ENCODE results near the gene SPEM3. TPM values are rescaled to one million over a fixed set of nuclear protein-coding genes. Genes with fewer than 3 reads are reported as not detected.
"Not testable (repeated sequence)": the region's sequence is repeated elsewhere in the genome, so short reads cannot be mapped to it uniquely, and the experiment has no call there.

Gene SPEM3
- polyA plus RNA-seq, 1 donor = not detected

DNA sequence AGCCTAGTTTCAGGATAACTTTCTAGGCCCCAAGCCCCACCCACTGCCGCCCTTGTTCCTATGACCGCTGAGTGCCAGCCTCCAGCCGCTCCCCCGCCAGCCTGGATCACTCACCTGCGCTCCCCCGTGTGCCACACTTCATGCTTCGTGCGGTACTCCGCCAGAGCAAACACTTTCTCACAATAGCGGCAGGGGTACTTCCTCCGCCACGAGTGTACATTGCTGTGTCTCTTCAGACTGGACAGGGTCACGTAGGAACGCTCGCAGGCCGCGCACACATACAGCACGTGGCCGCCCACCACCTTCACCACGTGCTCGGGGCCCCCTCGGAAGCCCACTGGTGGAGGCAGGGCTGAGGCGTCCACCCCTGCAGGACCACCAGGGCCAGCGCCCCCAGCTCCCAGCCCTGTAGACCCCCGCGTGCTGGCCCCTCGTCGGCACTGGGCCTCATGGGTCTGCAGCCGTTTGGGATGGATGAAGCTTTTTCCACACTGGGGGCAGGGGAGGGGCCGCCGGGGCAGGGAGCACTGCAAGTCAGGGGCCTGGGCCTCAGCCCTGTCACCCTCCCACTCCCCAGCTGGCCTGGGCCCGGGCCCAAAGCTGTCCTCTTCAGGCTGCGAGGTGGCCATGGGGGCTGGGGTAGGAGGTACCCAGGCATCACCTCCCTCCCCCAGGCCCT lies 37.1 kb downstream of the SPEM3 start:
- Histone ChIP-seq H3K4me1 (ENCODE audit: control insufficient read depth, insufficient read depth, low read length) (no peaks in the 10 kb centered on the region), H3K4me3 (ENCODE audit: low read length) (no peak overlapping the region), H3K36me3 (ENCODE audit: control insufficient read depth, insufficient read depth, low read length) (peaks cover 70% of the 10 kb centered on the region), H3K27me3 (ENCODE audit: control insufficient read depth, insufficient read depth, low read length) (no peaks in the 10 kb centered on the region), H3K9me3 (ENCODE audit: control insufficient read depth, low read depth, low read length) (no peaks in the 10 kb centered on the region), H3K27ac (ENCODE audit: low read length) (no peak overlapping the region)
- no peak for DNase-seq
- no CpG with 5 or more reads among the region's 33 CpGs for WGBS (ENCODE audit: insufficient coverage, low lambda C conversion rate)

DNA sequence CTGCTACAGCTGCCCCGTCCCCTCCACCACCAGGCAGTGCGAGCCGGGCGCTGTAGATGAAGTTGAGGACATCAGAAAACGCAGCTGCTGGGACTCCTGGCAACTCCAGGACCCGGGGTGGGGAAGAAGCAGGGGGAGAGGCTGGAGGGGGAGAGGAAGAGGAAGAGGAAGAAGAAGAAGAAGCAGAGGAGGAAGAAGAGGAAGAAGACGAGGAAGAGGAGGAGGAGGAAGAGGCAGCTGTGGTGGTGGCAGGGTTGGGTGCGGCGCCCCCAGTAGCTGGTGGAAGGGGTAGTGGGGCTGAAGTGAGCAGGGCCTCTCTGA lies 37.6 kb downstream of the SPEM3 start:
- Histone ChIP-seq H3K9me3 (ENCODE audit: control insufficient read depth, low read depth, low read length) (no peaks in the 10 kb centered on the region), H3K27ac (ENCODE audit: low read length) (no peak overlapping the region), H3K4me1 (ENCODE audit: control insufficient read depth, insufficient read depth, low read length) (no peaks in the 10 kb centered on the region), H3K27me3 (ENCODE audit: control insufficient read depth, insufficient read depth, low read length) (no peaks in the 10 kb centered on the region), H3K4me3 (ENCODE audit: low read length) (no peak overlapping the region), H3K36me3 (ENCODE audit: control insufficient read depth, insufficient read depth, low read length) (peaks cover 65% of the 10 kb centered on the region)
- WGBS (ENCODE audit: insufficient coverage, low lambda C conversion rate) = 100% methylated on average over 1 of the region's 9 CpGs
- DNase-seq = no peak

DNA sequence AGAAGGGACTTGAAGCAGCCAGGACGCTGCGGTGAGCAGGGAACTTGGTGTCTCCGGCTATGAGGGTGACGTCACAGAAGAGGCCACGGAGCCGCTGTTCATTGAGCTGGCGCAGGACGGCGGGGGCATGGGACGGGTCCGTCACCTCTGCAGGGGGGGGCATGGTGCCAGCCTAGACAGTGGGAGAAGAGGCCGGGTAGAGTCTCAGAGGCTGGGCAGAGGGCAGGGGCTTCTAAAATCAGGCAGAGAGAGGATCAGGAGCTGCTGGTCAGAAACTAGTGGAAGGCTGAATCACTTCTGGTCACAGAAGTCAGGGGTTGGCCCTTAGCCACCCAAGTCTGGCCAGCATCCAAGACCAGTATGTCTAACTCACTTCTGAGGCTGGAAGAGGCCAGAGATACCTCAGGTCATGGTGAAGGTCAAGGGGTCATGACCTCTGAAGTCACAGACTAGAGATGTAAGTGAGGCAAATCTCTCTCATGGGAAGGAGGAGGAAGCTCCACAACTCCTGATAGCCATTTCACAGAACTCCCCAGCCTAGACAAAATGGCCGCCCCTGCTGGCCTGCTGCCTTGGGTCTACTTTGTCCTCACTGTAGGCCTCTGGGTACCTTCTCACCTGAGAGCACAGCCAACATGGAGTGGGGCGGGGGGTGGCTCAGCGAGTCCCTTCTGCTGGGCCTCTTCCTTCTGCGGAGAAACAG lies 38.1 kb downstream of the SPEM3 start:
- Histone ChIP-seq H3K27me3 (ENCODE audit: control insufficient read depth, insufficient read depth, low read length) (no peaks in the 10 kb centered on the region), H3K4me1 (ENCODE audit: control insufficient read depth, insufficient read depth, low read length) (no peaks in the 10 kb centered on the region), H3K4me3 (ENCODE audit: low read length) (no peak overlapping the region), H3K27ac (ENCODE audit: low read length) (no peak overlapping the region), H3K36me3 (ENCODE audit: control insufficient read depth, insufficient read depth, low read length) (peaks cover 61% of the 10 kb centered on the region), H3K9me3 (ENCODE audit: control insufficient read depth, low read depth, low read length) (no peaks in the 10 kb centered on the region)
- WGBS (ENCODE audit: insufficient coverage, low lambda C conversion rate) = no CpG with 5 or more reads among the region's 16 CpGs
- DNase-seq = no peak

DNA sequence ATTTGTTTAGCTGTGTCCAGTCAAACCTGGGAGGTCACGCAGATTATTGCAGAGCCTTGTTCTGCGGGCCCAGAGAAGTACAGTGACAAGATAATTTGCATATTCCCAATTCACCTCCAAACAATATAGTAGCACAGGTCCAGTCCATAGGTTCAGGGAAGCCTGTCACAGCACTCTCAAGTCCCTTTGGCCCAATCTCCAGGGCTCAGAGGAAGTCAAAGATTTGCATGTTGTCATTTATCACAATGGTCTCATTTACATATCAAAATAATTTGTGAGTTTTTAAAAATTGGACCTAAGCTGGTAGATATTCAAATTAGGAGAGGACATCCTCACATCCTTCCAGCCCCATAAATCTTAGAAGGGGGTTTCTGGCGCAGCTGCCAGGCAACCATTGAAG lies 38.8 kb downstream of the SPEM3 start:
- no CpG with 5 or more reads among the region's 3 CpGs for WGBS (ENCODE audit: insufficient coverage, low lambda C conversion rate)

DNA sequence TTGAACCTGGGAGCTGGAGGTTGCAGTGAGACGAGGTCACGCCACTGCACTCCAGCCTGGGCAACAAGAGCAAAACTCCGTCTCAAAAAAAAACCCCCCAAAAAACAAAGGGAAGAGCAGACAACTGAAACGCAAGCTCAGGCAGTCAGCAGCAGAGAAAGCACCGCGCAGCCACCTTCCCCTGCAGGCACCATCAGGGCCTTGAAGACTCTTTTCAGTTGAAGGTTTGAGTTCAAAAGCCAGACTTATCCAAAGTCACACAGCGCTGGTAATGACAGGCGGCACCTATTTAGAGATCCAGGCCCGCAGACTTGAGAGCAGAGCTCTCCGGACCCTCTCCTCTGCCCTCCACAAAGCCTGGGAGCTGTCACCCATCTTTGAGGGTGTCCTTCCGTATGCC lies 39.6 kb downstream of the SPEM3 start:
- DNase-seq = no peak
- Histone ChIP-seq H3K36me3 (ENCODE audit: control insufficient read depth, insufficient read depth, low read length) (peaks cover 46% of the 10 kb centered on the region), H3K4me1 (ENCODE audit: control insufficient read depth, insufficient read depth, low read length) (no peaks in the 10 kb centered on the region), H3K27me3 (ENCODE audit: control insufficient read depth, insufficient read depth, low read length) (no peaks in the 10 kb centered on the region), H3K9me3 (ENCODE audit: control insufficient read depth, low read depth, low read length) (no peaks in the 10 kb centered on the region), H3K4me3 (ENCODE audit: low read length) (no peak overlapping the region), H3K27ac (ENCODE audit: low read length) (no peak overlapping the region)
- no CpG with 5 or more reads among the region's 11 CpGs for WGBS (ENCODE audit: insufficient coverage, low lambda C conversion rate)

More for the DNA sequence above, 38.8 kb downstream of the SPEM3 start:
- Histone ChIP-seq H3K9me3 (ENCODE audit: control insufficient read depth, low read depth, low read length) (no peaks in the 10 kb centered on the region), H3K4me3 (ENCODE audit: low read length) (no peak overlapping the region), H3K27me3 (ENCODE audit: control insufficient read depth, insufficient read depth, low read length) (no peaks in the 10 kb centered on the region), H3K36me3 (ENCODE audit: control insufficient read depth, insufficient read depth, low read length) (peaks cover 54% of the 10 kb centered on the region), H3K27ac (ENCODE audit: low read length) (no peak overlapping the region), H3K4me1 (ENCODE audit: control insufficient read depth, insufficient read depth, low read length) (no peaks in the 10 kb centered on the region)
- DNase-seq = no peak

DNA sequence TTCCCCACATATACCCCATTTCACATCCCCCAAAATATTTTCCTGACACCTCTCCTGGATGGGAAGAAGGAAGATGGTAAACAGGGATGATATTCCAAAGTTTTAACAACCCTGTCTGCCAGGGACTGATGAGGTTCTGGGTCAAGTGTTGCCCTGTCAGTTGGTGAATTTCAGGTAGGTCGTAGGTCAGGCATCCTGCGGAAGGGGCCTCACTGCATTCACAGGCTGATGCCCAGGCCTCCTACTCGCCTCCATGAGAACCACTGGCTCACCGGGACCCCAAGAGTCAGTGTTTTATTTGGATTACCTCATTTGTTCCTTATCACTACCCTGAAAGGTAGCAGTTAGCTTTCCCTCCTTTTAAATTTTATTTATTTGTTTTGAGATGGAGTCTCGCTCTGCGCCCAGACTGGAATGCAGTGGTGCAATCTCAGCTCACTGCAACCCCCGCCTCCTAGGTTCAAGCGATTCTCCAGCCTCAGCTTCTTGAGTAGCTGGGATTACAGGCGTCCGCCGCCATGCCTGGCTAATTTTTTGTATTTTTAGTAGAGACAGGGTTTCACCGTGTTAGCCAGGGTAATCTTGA lies 40.2 kb downstream of the SPEM3 start:
- Histone ChIP-seq H3K27ac (ENCODE audit: low read length) (no peak overlapping the region), H3K9me3 (ENCODE audit: control insufficient read depth, low read depth, low read length) (no peaks in the 10 kb centered on the region), H3K4me1 (ENCODE audit: control insufficient read depth, insufficient read depth, low read length) (no peaks in the 10 kb centered on the region), H3K36me3 (ENCODE audit: control insufficient read depth, insufficient read depth, low read length) (peaks cover 40% of the 10 kb centered on the region), H3K4me3 (ENCODE audit: low read length) (no peak overlapping the region), H3K27me3 (ENCODE audit: control insufficient read depth, insufficient read depth, low read length) (no peaks in the 10 kb centered on the region)
- WGBS (ENCODE audit: insufficient coverage, low lambda C conversion rate) = 92% methylated on average over 2 of the region's 12 CpGs
- DNase-seq = no peak

DNA sequence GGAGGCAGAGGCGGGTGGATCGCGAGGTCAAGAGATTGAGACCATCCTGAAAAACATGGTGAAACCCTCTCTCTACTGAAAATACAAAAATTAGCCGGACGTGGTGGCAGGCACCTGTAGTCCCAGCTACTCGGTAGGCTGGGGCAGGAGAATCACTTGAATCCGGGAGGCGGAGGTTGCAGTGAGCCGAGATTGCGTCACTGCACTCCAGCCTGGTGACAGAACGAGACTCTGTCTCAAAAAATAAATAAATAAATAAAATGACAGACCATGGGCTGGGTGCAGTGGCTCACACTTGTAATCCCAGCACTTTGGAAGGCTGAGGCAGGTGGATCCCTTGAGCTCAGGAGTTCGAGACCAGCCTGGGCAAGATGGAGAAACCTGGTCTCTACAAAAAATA lies 41.2 kb downstream of the SPEM3 start:
- peaks cover 38% of the 10 kb centered on the region for H3K36me3 ChIP-seq (ENCODE audit: control insufficient read depth, insufficient read depth, low read length)
- not testable (repeated sequence) for DNase-seq; H3K9me3 ChIP-seq (ENCODE audit: control insufficient read depth, low read depth, low read length); H3K4me1 ChIP-seq (ENCODE audit: control insufficient read depth, insufficient read depth, low read length); H3K27me3 ChIP-seq (ENCODE audit: control insufficient read depth, insufficient read depth, low read length); H3K4me3 ChIP-seq (ENCODE audit: low read length); H3K27ac ChIP-seq (ENCODE audit: low read length)
- 83% methylated on average over 2 of the region's 12 CpGs for WGBS (ENCODE audit: insufficient coverage, low lambda C conversion rate)

DNA sequence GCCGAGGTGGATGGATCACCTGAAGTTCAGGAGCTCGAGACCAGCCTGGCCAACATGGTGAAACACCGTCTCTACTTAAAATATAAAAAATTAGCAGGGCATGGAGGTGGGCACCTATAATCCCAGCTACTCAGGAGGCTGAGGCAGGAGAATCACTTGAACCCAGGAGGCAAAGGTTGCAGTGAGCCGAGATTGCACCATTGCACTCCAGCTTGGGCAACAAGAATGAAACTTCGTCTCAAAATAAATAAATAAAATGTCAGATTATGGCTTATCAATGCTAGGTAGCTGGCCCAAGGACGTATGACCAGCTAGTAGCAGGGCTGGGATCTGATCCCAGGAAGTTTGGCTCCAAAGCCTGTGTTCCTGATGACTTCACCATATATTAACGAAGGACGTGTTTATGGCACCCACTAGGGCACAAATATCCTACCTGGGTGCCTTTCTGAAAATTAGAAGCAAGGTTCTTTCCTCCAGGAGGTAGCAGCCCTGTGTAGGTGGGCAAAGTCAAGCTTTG lies 41.9 kb downstream of the SPEM3 start:
- H3K4me1 ChIP-seq (ENCODE audit: control insufficient read depth, insufficient read depth, low read length) = peaks cover 12% of the 10 kb centered on the region
- not testable (repeated sequence) for H3K9me3 ChIP-seq (ENCODE audit: control insufficient read depth, low read depth, low read length); H3K27me3 ChIP-seq (ENCODE audit: control insufficient read depth, insufficient read depth, low read length); H3K4me3 ChIP-seq (ENCODE audit: low read length); H3K27ac ChIP-seq (ENCODE audit: low read length); DNase-seq
- H3K36me3 ChIP-seq (ENCODE audit: control insufficient read depth, insufficient read depth, low read length) = peaks cover 33% of the 10 kb centered on the region
- WGBS (ENCODE audit: insufficient coverage, low lambda C conversion rate) = 82% methylated on average over 2 of the region's 8 CpGs

DNA sequence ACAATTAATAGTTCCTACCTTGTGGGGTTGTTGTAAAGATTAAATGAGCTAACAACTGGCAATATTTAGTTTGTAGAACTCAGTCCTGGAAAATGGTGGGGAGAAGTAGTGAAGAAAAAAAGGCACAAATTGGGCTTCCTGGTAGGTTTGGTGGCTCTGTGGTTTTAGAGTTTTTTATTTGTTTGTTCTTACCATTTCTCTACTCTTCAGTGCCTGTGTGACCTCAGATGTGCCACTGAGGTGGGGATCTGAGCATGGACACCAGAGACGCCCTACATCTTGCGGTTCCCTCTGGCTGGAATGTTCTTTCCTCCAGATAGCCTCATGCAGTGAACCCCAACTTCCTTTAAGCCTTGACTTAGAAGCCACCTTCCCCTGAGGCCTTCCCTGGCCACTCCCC lies 43.1 kb downstream of the SPEM3 start:
- H3K4me1 ChIP-seq (ENCODE audit: control insufficient read depth, insufficient read depth, low read length) = peaks cover 23% of the 10 kb centered on the region
- no peak overlapping the region for H3K27ac ChIP-seq (ENCODE audit: low read length)
- WGBS (ENCODE audit: insufficient coverage, low lambda C conversion rate) = no CpG with 5 or more reads among the region's 2 CpGs
- peaks cover 25% of the 10 kb centered on the region for H3K36me3 ChIP-seq (ENCODE audit: control insufficient read depth, insufficient read depth, low read length)
- DNase-seq = no peak
- no peak overlapping the region for H3K4me3 ChIP-seq (ENCODE audit: low read length)
- H3K27me3 ChIP-seq (ENCODE audit: control insufficient read depth, insufficient read depth, low read length) = no peaks in the 10 kb centered on the region
- H3K9me3 ChIP-seq (ENCODE audit: control insufficient read depth, low read depth, low read length) = no peaks in the 10 kb centered on the region

DNA sequence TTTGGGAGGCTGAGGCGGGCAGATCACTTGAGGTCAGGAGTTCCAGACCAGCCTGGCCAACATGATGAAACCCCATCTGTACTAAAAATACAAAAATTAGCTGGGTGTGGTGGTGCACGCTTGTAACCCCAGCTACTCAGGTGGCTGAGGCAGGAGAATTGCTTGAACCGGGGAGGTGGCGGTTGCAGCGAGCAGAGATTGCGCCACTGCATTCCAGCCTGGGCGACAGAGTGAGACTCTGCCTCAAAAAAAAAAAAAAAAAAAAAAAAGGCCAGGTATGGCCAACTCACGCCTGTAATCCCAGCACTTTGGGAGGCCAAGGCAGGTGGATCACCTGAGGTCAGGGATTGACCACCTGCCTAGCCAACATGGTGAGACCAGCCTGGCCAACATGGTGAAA lies 46.1 kb downstream of the SPEM3 start:
- H3K27ac ChIP-seq (ENCODE audit: low read length) = peak overlapping the region; percentile 97
- H3K4me3 ChIP-seq (ENCODE audit: low read length); H3K9me3 ChIP-seq (ENCODE audit: control insufficient read depth, low read depth, low read length); H3K27me3 ChIP-seq (ENCODE audit: control insufficient read depth, insufficient read depth, low read length); H3K36me3 ChIP-seq (ENCODE audit: control insufficient read depth, insufficient read depth, low read length): not testable (repeated sequence)
- peaks cover 33% of the 10 kb centered on the region for H3K4me1 ChIP-seq (ENCODE audit: control insufficient read depth, insufficient read depth, low read length)
- no CpG with 5 or more reads among the region's 8 CpGs for WGBS (ENCODE audit: insufficient coverage, low lambda C conversion rate)
- peak; percentile 58 to 65 for DNase-seq

All from large intestine (tissue), 3 donors.